ENCODE data around the gene GYS2.

Gene GYS2

DNA sequence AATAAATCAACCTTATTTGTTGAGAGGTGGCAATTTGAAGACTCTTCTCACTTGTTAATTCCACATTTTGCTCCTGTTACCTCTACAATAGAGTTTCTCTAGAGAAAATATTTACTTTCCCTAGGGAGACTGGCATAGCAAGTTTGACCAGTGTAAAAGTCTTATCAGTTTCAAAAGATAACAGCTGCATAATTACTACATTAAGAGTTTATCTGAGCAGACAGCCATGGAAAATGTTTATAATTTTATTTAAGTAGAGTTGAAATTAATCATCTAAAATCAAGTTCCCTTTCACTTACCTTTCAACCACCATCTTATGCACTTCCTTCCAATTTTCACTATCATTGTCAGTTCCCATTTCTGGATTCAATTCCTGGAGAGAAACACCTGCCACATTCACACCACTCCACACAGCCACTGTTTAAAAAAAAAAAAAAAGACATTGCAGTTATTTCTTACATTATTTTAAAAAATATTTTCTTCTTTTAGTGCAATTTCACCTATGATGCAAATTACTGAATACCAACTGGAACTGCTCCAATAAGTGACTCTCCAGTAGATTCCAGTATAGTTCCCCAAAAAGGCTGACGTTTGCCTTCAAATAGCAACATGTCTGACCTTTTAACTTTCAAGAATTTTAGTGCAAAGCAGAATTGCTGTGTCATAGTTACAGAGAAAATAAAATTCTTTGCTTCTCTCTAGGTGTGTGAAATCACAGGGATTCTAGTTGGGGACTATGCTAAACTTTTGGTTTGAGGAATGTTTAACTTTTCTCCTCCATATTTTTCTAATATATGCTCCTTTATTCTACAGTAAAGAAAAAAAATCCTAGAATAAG, 33.6 kb upstream of the GYS2 start:
- Histone ChIP-seq H3F3A (ENCODE audit: insufficient read depth) (peaks cover 51% of the 10 kb centered on the region; the same call in 1 of the 2 replicates), H3K9ac (ENCODE audit: low read length) (no peak overlapping the region), H3K79me2 (ENCODE audit: insufficient read depth, low read length) (peaks cover 8% of the 10 kb centered on the region; the same call in 1 of the 2 replicates), H2AFZ (ENCODE audit: low read depth, low read length, severe bottlenecking) (no peak overlapping the region), H3K4me3 (ENCODE audit: insufficient read depth, low read length, poor library complexity, severe bottlenecking) (no peak overlapping the region), H3K4me2 (ENCODE audit: low read depth, low read length, poor library complexity, severe bottlenecking) (no peak overlapping the region), H3K27me3 (ENCODE audit: low read length) (no peaks in the 10 kb centered on the region), H3K27ac (ENCODE audit: low read depth, low read length) (no peak overlapping the region), H3K9me3 (ENCODE audit: insufficient read depth, low read length) (no peaks in the 10 kb centered on the region), H3K9me2 (replicated peaks; ENCODE audit: insufficient read depth, low read length) (no peaks in the 10 kb centered on the region), H3K36me3 (ENCODE audit: low read length) (peaks cover 86% of the 10 kb centered on the region), H4K20me1 (ENCODE audit: low read depth, low read length) (peaks cover 28% of the 10 kb centered on the region)
- TF ChIP-seq, protein P1, sequence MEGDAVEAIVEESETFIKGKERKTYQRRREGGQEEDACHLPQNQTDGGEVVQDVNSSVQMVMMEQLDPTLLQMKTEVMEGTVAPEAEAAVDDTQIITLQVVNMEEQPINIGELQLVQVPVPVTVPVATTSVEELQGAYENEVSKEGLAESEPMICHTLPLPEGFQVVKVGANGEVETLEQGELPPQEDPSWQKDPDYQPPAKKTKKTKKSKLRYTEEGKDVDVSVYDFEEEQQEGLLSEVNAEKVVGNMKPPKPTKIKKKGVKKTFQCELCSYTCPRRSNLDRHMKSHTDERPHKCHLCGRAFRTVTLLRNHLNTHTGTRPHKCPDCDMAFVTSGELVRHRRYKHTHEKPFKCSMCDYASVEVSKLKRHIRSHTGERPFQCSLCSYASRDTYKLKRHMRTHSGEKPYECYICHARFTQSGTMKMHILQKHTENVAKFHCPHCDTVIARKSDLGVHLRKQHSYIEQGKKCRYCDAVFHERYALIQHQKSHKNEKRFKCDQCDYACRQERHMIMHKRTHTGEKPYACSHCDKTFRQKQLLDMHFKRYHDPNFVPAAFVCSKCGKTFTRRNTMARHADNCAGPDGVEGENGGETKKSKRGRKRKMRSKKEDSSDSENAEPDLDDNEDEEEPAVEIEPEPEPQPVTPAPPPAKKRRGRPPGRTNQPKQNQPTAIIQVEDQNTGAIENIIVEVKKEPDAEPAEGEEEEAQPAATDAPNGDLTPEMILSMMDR (IDR thresholded peaks at IDR 0.05; ENCODE audit: insufficient read depth, low read length, poor library complexity, severe bottlenecking): no peak
- TF ChIP-seq EZH2phosphoT487 (conservative IDR thresholded peaks at IDR 0.05; ENCODE audit: low read length): no peak

DNA sequence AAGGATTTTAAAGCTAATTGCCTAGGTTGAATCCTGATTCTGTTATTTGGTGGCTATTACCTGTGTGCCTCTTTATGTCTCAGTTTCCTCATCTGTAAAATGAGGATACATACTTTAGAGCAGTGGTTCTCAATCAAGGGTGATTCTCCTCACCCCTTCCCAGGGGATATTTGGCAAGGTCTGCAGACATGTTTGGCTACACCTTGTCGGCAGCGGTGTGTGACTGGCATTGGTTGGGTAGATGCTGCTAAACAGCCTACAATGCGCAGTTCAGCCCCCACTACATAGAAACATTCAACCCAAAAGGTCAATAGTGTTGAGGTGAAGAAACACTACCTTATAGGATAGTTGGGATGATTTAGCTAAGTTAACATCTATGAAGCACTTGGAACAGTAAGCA, 29.6 kb upstream of the GYS2 start:
- H3K27me3 ChIP-seq (ENCODE audit: low read length): no peaks in the 10 kb centered on the region
- TF ChIP-seq, protein P1 (IDR thresholded peaks at IDR 0.05; ENCODE audit: insufficient read depth, low read length, poor library complexity, severe bottlenecking): no peak
- no peak for TF ChIP-seq EZH2phosphoT487 (conservative IDR thresholded peaks at IDR 0.05; ENCODE audit: low read length)
- peaks cover 57% of the 10 kb centered on the region for H3K36me3 ChIP-seq (ENCODE audit: low read length)
- peaks cover 8% of the 10 kb centered on the region; the same call in 1 of the 2 replicates for H4K20me1 ChIP-seq (ENCODE audit: low read depth, low read length)
- no peak overlapping the region for H3K27ac ChIP-seq (ENCODE audit: low read depth, low read length)
- H3K79me2 ChIP-seq (ENCODE audit: insufficient read depth, low read length): no peaks in the 10 kb centered on the region
- H3K9me3 ChIP-seq (ENCODE audit: insufficient read depth, low read length): no peaks in the 10 kb centered on the region
- H3K9me2 ChIP-seq (replicated peaks; ENCODE audit: insufficient read depth, low read length): no peaks in the 10 kb centered on the region
- H3K4me3 ChIP-seq (ENCODE audit: insufficient read depth, low read length, poor library complexity, severe bottlenecking): no peak overlapping the region
- H3K4me2 ChIP-seq (ENCODE audit: low read depth, low read length, poor library complexity, severe bottlenecking): no peak overlapping the region
- no peak overlapping the region for H3K9ac ChIP-seq (ENCODE audit: low read length)
- peaks cover 56% of the 10 kb centered on the region for H3F3A ChIP-seq (ENCODE audit: insufficient read depth)
- H2AFZ ChIP-seq (ENCODE audit: low read depth, low read length, severe bottlenecking): no peak overlapping the region

DNA sequence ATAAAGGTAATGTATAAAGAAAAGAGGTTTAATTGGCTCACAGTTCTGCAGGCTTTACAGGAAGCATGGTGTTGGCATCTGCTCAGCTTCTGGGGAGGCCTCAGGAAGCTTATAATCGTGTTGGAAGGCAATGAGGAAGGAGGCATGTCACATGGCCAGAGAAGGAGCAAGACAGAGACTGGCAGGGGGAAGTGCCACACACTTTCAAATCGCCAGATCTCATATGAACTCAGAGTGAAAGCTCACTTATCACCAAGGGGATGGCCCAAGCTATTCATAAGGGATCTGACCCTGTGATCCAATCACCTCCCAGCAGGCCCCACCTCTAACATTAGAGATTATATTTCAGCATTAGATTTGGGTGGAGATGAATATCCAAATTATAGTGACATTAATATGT, 26.7 kb upstream of the GYS2 start:
- Histone ChIP-seq H3K27ac (ENCODE audit: low read depth, low read length) (no peak overlapping the region), H3K9me3 (ENCODE audit: insufficient read depth, low read length) (no peaks in the 10 kb centered on the region), H3K4me3 (ENCODE audit: insufficient read depth, low read length, poor library complexity, severe bottlenecking) (no peak overlapping the region), H2AFZ (ENCODE audit: low read depth, low read length, severe bottlenecking) (no peak overlapping the region), H3K79me2 (ENCODE audit: insufficient read depth, low read length) (no peaks in the 10 kb centered on the region), H3K4me2 (ENCODE audit: low read depth, low read length, poor library complexity, severe bottlenecking) (no peak overlapping the region), H3K36me3 (ENCODE audit: low read length) (peaks cover 29% of the 10 kb centered on the region; the same call in 1 of the 2 replicates), H4K20me1 (ENCODE audit: low read depth, low read length) (no peaks in the 10 kb centered on the region), H3K27me3 (ENCODE audit: low read length) (no peaks in the 10 kb centered on the region), H3K9me2 (replicated peaks; ENCODE audit: insufficient read depth, low read length) (no peaks in the 10 kb centered on the region), H3F3A (ENCODE audit: insufficient read depth) (peaks cover 27% of the 10 kb centered on the region), H3K9ac (ENCODE audit: low read length) (no peak overlapping the region)
- no peak for TF ChIP-seq EZH2phosphoT487 (conservative IDR thresholded peaks at IDR 0.05; ENCODE audit: low read length)
- TF ChIP-seq, protein P1 (IDR thresholded peaks at IDR 0.05; ENCODE audit: insufficient read depth, low read length, poor library complexity, severe bottlenecking): no peak

Measured in SU-DHL-6 (cell line).